ENCODE data around the gene ATP1A2.

DNA sequence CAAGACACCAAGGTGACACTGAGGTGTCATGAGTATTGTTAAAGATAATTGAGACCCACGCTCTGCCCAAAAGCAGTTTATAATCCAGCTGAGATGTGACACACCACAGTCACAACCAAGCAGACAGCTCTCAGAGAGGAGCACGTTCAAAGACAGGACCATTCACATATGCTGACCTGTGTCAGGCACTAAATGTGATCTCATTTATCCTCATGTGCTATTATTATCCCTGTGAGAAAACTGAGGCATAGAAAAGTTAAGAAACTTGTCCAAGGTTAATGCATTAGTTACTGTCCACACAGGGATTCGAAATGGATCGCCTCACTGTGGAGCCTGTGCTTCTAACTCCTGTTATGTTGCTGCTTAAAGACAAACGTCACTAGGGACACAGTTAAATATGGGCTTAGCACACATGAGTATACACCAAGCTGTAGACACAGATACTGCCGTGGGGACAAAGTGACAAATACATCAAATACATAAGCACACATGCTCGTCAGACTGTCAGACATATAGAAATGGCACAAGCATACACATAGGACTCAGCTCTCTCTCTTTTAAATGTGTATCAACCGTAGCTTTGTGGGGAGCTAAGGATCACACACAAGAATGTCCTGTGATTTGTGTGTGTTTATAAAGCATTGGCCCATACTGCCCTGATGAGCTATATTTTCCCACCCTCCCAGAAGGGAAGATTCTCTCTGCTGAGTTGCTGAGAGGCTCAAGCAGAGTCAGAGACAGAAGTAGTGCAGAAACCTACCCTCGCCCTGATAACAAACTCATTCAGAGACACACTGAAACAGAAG lies 13.6 kb upstream of the ATP1A2 start:
- TF ChIP-seq, protein P1, sequence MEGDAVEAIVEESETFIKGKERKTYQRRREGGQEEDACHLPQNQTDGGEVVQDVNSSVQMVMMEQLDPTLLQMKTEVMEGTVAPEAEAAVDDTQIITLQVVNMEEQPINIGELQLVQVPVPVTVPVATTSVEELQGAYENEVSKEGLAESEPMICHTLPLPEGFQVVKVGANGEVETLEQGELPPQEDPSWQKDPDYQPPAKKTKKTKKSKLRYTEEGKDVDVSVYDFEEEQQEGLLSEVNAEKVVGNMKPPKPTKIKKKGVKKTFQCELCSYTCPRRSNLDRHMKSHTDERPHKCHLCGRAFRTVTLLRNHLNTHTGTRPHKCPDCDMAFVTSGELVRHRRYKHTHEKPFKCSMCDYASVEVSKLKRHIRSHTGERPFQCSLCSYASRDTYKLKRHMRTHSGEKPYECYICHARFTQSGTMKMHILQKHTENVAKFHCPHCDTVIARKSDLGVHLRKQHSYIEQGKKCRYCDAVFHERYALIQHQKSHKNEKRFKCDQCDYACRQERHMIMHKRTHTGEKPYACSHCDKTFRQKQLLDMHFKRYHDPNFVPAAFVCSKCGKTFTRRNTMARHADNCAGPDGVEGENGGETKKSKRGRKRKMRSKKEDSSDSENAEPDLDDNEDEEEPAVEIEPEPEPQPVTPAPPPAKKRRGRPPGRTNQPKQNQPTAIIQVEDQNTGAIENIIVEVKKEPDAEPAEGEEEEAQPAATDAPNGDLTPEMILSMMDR (IDR thresholded peaks at IDR 0.05 in 2 of 3, conservative IDR thresholded peaks at IDR 0.05 in 1 of 3; ENCODE audit: control insufficient read depth in 2 of 3, extremely low read depth in 1 of 3, insufficient read depth in 1 of 3, low read depth in 3 of 3, low read length in 3 of 3) = no peak
- no peak for TF ChIP-seq CEBPB (IDR thresholded peaks at IDR 0.05; ENCODE audit: borderline replicate concordance in 1 of 2, low read depth in 2 of 2, low read length in 2 of 2)
- TF ChIP-seq SMAD5 (IDR thresholded peaks at IDR 0.05; ENCODE audit: low read depth) = no peak
- no peak for TF ChIP-seq ETV6 (conservative IDR thresholded peaks at IDR 0.05 in 1 of 2, IDR thresholded peaks at IDR 0.05 in 1 of 2; ENCODE audit: borderline replicate concordance in 1 of 2, low read depth in 1 of 2)
- TF ChIP-seq RAD21 (IDR thresholded peaks at IDR 0.05; ENCODE audit: insufficient read depth, low read depth, low read length) = no peak
- TF ChIP-seq CREB1 (IDR thresholded peaks at IDR 0.05; ENCODE audit: low read depth) = no peak
- no peak for TF ChIP-seq NR2C1 (IDR thresholded peaks at IDR 0.05)
- TF ChIP-seq, protein P2, sequence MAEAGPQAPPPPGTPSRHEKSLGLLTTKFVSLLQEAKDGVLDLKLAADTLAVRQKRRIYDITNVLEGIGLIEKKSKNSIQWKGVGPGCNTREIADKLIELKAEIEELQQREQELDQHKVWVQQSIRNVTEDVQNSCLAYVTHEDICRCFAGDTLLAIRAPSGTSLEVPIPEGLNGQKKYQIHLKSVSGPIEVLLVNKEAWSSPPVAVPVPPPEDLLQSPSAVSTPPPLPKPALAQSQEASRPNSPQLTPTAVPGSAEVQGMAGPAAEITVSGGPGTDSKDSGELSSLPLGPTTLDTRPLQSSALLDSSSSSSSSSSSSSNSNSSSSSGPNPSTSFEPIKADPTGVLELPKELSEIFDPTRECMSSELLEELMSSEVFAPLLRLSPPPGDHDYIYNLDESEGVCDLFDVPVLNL (IDR thresholded peaks at IDR 0.05; ENCODE audit: low read depth, low read length) = no peak
- no peak for TF ChIP-seq BRCA1 (IDR thresholded peaks at IDR 0.05; ENCODE audit: low read depth, low read length)
- TF ChIP-seq TAF1 (IDR thresholded peaks at IDR 0.05; ENCODE audit: borderline replicate concordance, low read depth, low read length) = no peak
